ENCODE data around the gene HMBS. TPM values are rescaled to one million over a fixed set of nuclear protein-coding genes. Genes with fewer than 3 reads are reported as not detected.
A peak's percentile ranks its signal among the peaks of the same experiment; 100 is the strongest.
"Not testable (repeated sequence)": the region's sequence is repeated elsewhere in the genome, so short reads cannot be mapped to it uniquely, and the experiment has no call there.

The HMBS gene
- 2.0 and 6.0 TPM in 2 replicates for total RNA-seq (2014; rRNA removed; shearing (Covaris generic))

GRCh38 chr11:119084663-119085436, at the start of gene HMBS:
Gene HMBS, plus strand, starts transcription at chr11:119084881. Its CDS starts 153 bp downstream, at chr11:119085034.
- DNase-seq (ENCODE audit: low read depth), result peak; percentile 96

GRCh38 chr11:119038884-119039283, 45.8 kb upstream of the HMBS start:
- DNase-seq (ENCODE audit: low read depth), result no peak

GRCh38 chr11:119039471-119039870, 45.2 kb upstream of the HMBS start:
- not testable (repeated sequence) for DNase-seq (ENCODE audit: low read depth)

- DNase-seq (ENCODE audit: low read depth), result peak; percentile 23
Observed at GRCh38 chr11:119041821-119042514, 42.7 kb upstream of the HMBS start.

- DNase-seq (ENCODE audit: low read depth), result no peak
Observed at GRCh38 chr11:119042927-119043326, 41.8 kb upstream of the HMBS start.

- DNase-seq (ENCODE audit: low read depth), result no peak
Observed at GRCh38 chr11:119044708-119045107, 40.0 kb upstream of the HMBS start.

- no peak for DNase-seq (ENCODE audit: low read depth)
Observed at GRCh38 chr11:119046489-119046888, 38.2 kb upstream of the HMBS start.

GRCh38 chr11:119047205-119047604, 37.5 kb upstream of the HMBS start:
- no peak for DNase-seq (ENCODE audit: low read depth)

GRCh38 chr11:119048644-119049043, 36.0 kb upstream of the HMBS start:
- DNase-seq (ENCODE audit: low read depth), result no peak

- DNase-seq (ENCODE audit: low read depth), result no peak
Observed at GRCh38 chr11:119049081-119049480, 35.6 kb upstream of the HMBS start.

GRCh38 chr11:119051440-119052162, 33.1 kb upstream of the HMBS start:
- DNase-seq (ENCODE audit: low read depth), result no peak

GRCh38 chr11:119052163-119052814, 32.4 kb upstream of the HMBS start:
- no peak for DNase-seq (ENCODE audit: low read depth)

- DNase-seq (ENCODE audit: low read depth), result no peak
Observed at GRCh38 chr11:119054418-119054817, 30.3 kb upstream of the HMBS start.

GRCh38 chr11:119055901-119056300, 28.8 kb upstream of the HMBS start:
- DNase-seq (ENCODE audit: low read depth), result peak; percentile 17

- peak; percentile 16 for DNase-seq (ENCODE audit: low read depth)
Observed at GRCh38 chr11:119056421-119056999, 28.2 kb upstream of the HMBS start.

- DNase-seq (ENCODE audit: low read depth), result peak; percentile 98
Observed at GRCh38 chr11:119057000-119057769, 27.5 kb upstream of the HMBS start, which contains the start of gene HYOU1. Gene HYOU1, minus strand, starts transcription at chr11:119057205. Its CDS starts 1,045 bp downstream, at chr11:119056160.

- DNase-seq (ENCODE audit: low read depth), result not testable (repeated sequence)
Observed at GRCh38 chr11:119059128-119059527, 25.6 kb upstream of the HMBS start.

- no peak for DNase-seq (ENCODE audit: low read depth)
Observed at GRCh38 chr11:119061256-119061655, 23.4 kb upstream of the HMBS start.

- DNase-seq (ENCODE audit: low read depth), result peak; percentile 54
Observed at GRCh38 chr11:119062779-119063178, 21.9 kb upstream of the HMBS start.

- peak; percentile 29 for DNase-seq (ENCODE audit: low read depth)
Observed at GRCh38 chr11:119065369-119065768, 19.3 kb upstream of the HMBS start.

Data from Daoy (cell line).